GM18502 (cell line): Measurements from ENCODE around the gene PRDM7.
A peak's percentile ranks its signal among the peaks of the same experiment; 100 is the strongest.
"Not testable (repeated sequence)": the region's sequence is repeated elsewhere in the genome, so short reads cannot be mapped to it uniquely, and the experiment has no call there.

Experiments
- ATAC-seq: cut with Tn5 transposase; IDR thresholded peaks from one replicate; pipeline ENCODE4 v1.9.1; 2021; ENCODE audit warnings: mild to moderate bottlenecking; ENCODE audit not compliant: unreplicated experiment, poor library complexity

The PRDM7 gene

DNA sequence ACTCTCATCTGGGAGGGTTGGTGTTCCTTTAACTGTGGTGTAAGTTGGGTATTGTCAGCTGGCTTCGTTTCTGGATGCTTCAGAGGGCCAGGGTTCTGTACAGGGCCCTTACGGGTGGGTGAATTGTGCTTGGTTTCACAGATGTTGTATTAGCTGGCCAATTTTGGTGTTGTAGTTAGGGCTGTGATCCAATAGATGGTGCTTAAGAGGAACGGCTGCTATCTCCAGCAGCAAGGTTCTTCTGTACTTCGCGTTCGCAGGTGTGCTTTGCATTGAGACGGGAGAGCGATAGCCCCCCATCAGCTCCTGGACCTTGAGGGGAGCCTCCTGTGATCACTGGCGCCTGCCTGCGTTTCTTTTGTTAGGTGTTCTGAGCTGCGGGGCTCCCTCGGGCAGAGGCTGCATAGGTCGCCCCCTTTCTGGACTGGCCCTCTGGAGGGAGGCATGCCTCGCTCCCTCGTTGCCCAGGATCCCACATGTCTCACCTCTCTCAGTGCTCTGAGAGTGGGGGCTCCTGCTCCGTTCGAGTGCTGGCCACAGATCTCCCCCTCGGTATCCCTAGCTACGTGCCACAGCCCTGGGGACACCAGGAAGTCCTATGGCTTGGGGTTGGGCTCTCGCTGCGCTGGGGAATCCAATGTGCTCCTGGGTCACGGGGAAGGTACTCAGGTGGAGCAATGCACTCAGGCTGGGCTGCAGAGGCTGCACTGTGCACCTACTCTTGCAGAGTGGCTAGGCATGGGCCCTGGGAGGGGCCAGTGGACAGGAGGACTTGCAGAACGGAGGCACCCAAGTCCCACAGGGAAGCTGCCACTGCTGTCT is 837 bp upstream of the PRDM7 start:
- peak; percentile 43 for ATAC-seq

DNA sequence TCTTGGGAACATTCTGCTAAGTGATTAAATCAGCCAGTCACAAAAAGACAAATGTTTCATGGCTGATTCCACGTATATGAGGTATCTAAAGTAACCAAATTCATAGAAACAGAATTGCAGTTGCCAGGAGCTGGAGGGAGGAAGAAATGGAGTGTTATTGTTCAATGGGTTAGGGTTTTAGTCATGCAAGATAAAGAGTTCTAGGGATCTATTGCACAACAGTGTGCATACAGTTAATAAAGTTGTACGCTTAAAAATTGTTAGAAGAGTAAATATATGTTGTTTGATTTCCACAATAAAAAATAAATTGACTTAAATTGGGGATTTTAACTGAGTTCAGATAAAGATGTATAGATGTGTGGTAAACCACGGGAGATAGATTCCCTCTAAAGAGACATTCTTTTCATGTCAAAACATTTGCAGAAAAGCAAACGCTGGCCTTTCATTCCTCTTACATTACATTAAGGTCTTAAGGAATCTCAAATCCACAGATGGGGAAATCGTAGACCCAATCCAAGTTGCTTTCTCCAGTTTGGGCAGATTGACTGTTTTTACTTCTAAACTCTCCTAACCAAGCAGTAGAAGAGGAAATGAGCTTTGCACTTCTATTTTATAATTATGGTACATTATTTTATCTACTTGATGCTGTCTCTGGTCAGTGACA is 4.6 kb downstream of the PRDM7 start:
- no peak for ATAC-seq

DNA sequence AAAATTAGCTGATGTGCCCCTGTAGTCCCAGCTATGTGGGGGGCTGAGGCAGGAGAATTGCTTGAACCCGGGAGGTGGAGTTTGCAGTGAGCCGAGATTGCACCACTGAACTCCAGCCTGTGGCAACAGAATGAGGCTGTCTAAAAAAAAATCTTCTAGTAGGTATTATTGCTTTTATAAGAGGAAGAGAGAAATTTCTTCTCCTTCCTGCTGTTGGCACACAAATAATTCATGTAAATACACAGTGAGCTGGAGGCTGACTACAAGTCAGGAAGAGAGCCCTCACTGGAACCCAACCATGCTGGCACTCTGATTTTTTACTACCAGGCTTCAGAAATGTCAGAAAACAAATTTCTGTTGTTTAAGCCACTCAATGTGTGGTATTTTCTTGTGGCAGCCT is 6.7 kb downstream of the PRDM7 start:
- ATAC-seq: no peak

DNA sequence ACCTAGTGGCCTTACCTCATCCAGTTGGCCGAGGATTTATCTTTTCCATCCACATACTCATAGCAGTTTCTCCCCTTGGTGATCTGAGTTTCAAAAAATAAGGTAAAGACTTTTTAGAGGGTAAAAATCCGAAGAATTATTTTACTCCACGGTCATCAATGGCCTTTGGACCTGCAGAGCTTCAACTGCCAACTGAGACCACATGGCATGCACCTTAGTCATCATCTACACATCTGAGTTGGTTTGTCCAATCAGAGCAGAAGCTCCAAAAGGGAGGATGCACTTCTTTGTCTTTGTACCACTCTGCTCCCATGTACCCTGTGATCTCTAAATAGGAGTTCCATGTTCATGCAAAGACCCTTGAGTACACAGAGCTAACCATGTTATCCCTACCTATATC is 15.7 kb downstream of the PRDM7 start:
- no peak for ATAC-seq

DNA sequence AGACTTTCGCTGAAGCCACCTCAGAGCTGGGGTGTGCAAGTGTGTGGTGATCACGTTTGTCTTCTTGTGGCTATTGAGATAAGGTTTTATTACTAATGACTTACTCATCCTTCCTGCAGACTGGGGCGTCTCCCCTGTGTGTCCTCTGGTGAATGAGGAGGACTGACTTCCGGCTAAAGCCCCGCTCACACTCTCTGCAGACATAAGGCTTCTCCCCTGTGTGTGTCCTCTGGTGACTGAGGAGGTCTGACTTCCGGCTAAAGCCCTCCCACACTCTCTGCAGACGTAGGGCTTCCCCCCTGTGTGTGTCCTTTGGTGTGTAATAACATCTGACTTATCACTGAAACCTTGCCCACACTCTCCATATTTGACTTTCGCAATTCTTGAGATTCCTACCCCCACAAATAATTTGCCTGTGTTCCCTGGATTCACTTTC is 19.4 kb downstream of the PRDM7 start:
- ATAC-seq: no peak

DNA sequence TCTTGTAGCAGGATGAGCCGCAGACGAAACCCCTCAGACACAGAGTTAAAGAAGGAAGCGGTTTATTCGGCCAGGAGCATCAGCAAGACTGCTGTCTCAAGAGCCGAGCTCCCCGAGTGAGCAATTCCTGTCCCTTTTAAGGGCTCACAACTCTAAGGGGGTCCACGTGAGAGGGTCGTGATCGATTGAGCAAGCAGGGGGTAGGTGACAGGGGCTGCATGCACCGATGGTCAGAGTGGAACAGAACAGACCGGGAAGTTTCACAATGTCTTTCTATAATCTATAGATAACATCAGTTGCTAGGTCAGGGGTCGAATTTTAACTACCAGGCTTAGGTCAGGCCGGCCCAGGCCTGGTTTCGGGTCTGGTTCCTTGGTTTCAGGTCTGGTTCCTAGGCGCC is 20.6 kb downstream of the PRDM7 start:
- not testable (repeated sequence) for ATAC-seq

DNA sequence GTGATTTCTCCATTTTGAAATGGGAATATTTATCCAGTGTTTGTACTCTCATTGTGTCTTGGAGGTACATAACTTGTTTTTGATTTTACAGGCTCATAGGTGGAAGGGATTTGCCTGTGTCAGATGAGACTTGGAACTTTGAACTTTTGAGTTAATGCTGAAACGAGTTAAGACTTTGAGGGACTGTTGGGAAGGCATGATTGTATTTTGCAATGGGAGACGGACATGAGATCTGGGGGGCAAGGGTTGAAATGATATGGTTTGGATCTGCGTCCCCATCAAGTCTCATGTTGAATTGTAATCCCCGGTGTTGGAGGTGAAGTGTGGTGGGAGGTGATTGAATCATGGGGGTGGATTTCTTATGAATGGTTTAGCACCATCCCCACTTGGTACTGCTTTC is 21.8 kb downstream of the PRDM7 start:
- no peak for ATAC-seq

DNA sequence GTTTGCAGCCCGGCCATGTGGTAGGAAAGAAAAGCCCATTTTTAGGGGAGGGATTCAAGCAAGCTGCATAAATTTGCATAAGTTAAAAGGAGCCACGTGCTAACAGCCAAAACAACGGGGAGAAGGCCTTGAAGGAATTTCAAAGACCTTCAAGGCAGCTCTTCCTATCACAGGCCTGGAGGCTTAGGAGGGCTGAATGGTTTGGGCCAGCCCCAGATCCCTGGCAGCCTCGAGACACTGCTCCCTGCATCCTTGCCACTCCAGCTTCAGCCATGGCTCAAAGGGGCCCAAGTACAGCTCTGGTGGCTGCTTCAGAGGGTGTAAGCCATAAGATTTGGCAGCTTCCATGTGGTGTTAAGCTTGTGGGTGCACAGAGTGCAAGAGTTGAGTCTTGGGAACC is 22.6 kb downstream of the PRDM7 start:
- ATAC-seq: no peak

DNA sequence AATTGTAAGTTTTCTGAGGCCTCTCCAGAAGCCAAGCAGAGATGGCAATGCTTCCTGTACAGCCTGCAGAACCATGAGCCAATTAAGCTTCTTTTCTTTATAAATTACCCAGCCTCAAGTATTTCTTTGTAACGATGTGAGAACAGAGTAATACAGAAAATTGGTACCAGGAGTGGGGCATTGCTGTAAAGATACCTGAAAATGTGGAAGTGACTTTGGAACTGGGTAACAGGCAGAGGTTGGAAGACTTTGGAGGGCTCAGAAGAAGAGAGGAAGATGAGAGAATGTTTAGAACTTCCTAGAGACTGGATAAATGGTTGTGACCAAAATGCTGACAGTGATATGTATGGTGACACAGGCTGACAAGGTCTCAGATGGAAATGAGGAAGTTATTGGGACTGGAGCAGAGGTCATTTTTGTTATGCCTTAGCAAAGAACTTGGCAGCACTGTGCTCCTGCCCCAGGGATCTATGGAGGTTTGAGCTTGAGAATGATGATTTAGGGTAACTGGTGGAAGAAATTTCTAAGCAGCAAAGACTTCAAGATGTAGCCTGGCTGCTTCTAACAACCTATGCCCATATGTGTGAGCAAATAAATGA is 23.1 kb downstream of the PRDM7 start:
- no peak for ATAC-seq

DNA sequence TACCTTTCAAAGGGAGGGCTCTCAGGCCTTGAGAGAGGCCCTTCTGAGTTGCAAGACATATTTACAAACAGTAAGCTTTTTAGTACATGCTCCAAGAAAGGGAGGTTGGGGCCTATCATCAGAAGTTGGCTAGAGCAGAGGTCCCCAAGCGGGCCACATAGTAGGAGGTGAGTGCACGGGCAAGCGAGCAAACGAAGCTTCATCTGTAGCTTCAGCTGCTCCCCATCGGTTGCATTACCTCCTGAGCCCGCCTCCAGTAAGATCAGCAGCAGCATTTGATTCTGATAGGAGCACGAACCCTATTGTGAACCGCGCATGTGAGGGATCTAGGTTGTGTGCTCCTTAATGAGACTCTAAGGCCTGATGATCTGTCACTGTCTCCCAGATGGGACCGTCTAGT is 26.2 kb downstream of the PRDM7 start:
- ATAC-seq: no peak

DNA sequence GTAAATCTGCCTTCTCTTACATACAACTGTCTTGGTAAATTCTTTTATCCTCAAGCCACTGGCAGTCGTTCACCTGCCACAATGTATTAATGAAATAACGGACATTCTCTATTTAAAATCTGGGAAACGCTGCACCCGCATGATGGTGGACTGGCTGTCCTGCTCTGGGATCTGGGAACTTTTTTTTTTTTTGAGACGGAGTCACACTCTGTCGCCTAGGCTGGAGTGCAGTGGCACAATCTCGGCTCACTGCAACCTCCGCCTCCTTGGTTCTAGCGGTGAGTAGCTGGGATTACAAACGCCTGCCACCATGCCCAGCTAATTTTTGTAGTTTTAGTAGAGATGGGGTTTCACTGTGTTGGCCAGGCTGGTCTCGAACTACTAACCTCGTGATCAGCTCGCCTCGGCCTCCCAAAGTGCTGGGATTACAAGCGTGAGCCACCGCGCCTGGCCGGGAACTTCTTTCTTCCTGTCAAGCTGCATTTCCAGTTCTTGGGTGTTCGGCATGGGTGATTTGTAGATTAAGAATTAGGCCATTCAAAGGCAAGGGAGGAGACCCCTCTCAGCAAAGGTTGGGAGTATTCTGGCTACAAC is 28.3 kb downstream of the PRDM7 start:
- ATAC-seq: no peak

DNA sequence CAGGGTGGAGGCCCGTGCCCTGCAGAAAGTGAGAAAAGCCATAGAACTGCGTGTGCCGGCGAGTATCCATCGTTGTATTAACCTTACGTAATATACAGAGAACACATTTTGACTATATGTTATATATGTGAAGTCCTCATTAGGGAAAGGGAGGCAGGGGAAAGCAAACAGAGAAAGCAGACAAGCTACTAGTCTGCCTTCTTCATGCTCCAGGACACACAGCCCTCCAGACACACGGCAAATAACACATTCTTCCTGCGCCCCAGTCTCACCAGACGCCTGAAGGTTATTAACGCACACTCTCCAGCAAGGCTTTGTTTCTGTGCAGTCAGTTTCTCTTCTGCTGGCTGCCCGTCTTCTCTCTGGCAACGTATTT is 28.8 kb downstream of the PRDM7 start:
- no peak for ATAC-seq

DNA sequence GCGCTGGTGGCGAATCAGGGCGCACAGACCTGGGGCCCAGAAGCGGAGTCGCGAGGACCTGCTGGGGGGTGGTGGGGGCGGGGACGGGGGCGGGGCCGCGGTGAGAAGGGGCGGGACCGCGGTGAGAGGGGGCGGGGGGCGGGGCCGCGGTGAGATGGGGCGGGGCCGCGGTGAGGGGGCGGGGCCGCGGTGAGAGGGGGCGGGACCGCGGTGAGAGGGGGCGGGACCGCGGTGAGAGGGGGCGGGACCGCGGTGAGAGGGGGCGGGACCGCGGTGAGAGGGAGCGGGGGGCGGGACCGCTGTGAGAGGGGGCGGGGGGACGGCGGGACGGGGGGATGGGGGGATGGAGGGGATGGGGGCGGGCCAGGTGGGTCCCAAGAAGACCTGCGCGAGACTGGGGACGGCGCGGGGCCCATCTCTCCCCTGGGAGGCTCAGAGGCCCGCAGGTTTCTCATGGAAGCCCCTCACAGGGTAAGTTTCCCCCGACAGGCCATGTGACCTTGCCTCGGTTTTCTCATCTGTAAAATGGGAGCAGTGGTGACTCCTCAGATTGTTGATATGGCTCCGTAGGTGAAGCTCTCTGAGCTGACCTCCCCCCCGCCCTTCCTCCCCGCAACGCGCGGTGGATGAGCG is 29.3 kb downstream of the PRDM7 start:
- no peak for ATAC-seq

DNA sequence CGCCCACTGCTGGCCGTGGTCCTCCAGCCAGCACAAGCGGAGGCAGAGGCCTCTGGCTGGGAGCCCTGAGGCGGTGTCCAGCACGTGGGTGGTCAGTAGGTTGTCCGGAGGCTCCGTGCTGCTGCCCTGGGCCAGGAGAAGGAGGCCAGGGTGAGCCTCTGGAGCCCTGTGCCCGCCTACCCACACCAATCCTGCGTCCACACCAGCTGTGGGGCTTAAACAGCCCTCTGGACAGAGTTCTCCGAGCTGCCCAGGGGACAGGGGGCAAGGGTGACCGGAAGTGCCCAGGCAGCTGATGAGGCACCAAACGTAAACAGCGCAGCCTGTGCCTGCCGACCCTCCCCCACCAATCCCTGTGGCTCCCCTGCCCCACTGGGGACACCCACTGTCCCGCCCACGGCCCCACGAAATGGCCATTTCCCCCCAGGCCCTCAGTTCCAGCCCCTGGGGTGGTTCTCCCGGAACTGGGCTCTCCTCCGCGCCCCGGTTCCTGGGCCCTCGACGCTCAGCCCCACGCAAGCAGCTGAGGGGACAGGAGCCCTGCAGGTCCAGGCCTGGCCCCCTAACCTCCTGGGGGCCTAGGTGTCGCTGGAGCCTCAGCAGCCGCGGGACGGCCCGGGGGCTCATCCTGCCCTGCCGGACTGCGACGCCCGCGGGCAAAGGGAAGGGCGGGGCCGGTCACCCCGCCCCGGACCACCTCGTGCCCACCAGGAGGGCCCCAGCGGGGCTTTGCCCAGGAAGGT is 30.0 kb downstream of the PRDM7 start:
- ATAC-seq: no peak

DNA sequence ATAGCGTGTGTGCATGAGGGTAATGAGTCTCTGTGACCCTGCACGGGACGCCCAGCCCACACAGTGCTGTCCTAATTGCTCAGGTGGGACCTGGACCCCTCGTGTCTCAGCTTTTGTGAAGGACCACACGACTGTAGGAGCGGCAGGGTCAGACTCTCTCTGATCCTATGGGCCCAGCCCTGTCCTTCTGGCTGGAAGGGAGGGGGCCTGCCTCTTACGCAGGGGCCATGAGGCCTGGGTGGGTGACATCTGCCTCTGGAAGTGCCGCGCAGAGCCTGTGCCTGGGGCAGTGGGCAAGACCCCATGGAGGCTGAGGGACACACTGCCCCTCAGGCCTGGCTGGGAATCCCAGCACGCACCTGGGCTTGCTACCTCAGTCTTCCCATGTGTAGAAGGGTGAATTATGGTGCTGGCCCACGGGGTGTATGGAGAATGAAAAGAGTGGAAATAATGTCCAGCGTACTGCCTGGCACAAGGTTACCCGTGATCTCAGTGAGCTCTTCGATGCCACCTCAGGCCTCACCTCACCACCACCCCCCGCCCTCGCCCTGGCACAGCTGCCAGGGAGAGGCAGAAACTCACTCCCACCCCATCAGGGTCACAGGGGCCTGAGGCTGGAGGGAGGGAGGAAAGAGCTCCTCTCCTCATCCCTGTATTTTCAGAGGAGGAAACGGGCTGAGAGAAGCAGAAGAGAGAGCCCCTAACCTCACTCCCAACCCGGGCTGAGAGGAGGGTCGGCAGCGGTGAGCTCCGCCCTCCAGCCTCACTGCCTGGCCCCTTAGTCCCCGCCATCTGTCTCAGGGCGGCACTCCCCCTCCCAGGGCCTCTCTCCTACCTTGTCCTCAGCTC is 30.8 kb downstream of the PRDM7 start:
- ATAC-seq: no peak

DNA sequence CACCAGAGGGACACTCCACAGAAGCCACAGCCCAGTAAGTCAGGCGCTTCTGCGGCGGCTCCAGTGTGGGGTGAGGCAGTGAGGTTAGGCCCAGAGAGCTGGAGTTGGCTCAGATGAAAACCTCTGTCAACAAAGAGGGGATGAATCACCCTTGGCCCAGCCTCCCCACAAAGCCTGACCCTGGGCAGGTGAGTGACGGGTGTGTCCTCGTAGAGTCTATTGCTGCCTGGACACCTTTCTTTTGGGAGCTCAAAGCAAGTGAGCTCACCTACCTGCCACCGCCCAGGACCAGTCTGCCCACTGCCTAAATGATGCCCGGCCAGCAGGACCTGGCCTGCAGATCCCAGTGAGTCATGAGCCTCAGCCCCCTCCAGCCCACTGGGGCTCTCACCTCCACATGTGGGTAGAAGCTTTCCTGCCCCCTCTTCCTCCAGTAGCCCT is 33.0 kb downstream of the PRDM7 start:
- no peak for ATAC-seq

DNA sequence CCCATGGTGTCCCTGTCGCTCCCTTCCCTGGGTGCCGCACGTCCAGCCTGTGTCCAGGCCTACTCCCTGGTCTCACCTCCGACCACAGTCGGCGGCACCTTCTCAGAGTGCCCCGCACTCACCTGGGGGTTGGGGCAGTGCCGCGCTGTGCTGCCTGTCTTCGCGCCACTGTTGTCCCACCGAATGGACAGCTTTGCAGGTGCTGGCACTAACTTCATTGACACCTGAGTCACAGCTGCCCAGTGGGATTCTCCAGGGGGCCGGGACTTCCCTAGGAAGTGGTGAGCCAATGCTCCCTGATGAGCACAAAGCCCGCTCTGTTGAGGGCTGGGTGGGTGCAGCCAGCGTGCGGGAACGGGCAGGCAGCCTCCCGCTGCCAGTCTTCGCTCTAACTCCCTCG is 33.6 kb downstream of the PRDM7 start:
- ATAC-seq: no peak

DNA sequence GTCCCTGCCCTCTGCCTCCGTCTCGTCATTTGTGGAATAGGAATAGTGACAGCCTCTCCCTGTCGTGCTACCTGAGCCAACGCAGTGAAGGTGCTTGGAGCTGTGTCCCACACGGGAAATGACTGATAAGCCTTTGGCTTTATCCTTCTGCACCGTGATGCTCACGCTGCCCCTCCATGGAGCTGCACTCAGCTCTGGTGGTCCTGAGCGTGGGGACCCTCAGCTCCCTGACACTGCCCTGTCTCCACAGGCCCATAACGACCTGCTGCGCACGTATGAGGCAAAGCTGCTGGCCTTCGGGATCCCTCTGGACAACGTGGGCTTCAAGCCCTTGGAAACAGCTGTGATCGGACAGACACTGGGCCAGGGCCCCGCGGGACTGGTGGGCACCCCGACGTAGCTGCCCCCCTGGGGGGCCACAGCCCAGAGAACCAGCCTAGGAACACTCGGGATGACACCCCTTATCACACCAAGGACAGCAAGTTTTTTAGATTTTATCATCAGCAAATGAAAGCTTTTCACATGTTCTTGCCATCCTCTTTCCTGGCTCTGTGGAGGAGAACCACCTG is 34.1 kb downstream of the PRDM7 start:
- no peak for ATAC-seq
